SW 1271 (cell line): Measurements from ENCODE around the gene SPDL1.
A peak's percentile ranks its signal among the peaks of the same experiment; 100 is the strongest.

ENCODE experiments used
- DNase-seq, 2 experiments: peaks; one replicate each; lab custom pipeline; 2025; lab: John Stamatoyannopoulos, UW

Gene SPDL1

GRCh38 chr5:169629847-169630548 lies 46.4 kb downstream of the SPDL1 start:
- peak in 1 of 2 experiments; percentile 43 for DNase-seq

GRCh38 chr5:169631360-169631759 lies 47.8 kb downstream of the SPDL1 start:
- DNase-seq: no peak

- no peak for DNase-seq
These were observed 49.4 kb downstream of the SPDL1 start for GRCh38 chr5:169632946-169633345.

- no peak for DNase-seq
These were observed 51.0 kb downstream of the SPDL1 start for GRCh38 chr5:169634606-169635005.

DNA sequence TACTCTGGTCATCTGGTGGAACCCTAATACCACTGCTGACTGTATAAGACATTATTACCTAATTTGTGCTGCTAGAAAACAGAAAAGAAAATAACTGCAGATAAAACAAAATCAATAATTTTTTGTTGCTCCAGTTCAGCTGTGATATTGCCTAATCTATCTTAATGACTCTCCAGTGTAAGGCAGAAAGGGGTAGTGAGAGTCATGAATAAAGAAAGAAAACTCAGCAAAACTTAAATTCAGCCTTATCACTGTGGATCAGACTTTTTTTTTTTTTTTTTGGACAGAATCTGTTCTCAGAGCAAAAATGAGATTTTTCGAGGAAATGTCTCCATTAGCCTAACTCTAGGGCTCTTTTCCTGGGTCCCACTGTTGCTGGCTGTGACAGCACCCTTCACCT lies 52.4 kb downstream of the SPDL1 start:
- DNase-seq: no peak

- no peak for DNase-seq
These were observed 53.0 kb downstream of the SPDL1 start for GRCh38 chr5:169636477-169637084.

DNA sequence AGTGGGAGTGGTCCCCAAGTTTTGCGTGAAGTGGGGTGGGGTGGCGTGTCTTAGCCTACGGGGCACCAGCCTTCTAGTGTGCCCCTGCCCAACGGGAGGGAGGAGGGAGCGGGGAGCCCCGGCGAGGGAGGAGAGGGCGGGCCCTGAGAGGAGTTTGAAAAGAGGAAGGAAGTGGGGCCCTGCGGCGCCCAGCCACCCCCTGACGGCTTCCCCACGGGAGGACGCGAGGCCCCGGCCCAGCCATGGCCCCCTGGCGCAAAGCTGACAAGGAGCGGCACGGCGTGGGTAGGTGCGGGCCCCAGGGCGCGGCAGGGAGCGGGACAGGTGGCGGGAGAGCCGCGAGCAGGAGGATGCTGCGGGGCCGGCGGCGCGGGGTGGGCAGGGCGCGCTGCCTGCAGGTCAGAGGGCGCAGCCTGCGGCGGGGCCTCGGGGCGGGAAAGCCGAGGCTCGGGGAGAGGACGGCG lies 53.5 kb downstream of the SPDL1 start, which contains the start of gene DOCK2:
TSS of gene DOCK2 (plus strand) at position 191 of the 464 bp plus-strand sequence. CDS start at position 243, 52 bp downstream.
- no peak for DNase-seq

- no peak for DNase-seq
These were observed 54.1 kb downstream of the SPDL1 start for GRCh38 chr5:169637549-169638121.

GRCh38 chr5:169641253-169641652 lies 57.7 kb downstream of the SPDL1 start:
- DNase-seq: no peak

DNA sequence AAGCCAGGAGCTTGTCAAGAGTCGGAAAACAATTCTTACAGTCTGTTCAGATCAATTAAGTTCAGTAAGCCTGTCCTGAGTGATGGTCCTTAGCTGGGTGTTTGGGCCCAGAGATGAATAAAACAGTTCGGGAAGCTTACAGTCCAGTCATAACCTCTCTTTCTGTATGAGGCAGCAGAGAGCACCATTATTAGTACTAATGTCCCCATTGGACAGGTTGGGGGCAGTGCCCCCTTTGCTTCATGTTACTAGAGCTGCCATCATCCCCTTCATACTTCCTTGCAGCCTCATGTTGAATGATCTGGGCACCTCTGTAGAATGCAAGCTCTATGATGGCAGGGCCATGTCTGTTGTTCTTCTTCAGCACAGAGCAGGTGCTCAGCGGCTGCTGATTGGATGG lies 63.3 kb downstream of the SPDL1 start:
- no peak for DNase-seq

GRCh38 chr5:169647566-169647965 lies 64.0 kb downstream of the SPDL1 start:
- DNase-seq: no peak

DNA sequence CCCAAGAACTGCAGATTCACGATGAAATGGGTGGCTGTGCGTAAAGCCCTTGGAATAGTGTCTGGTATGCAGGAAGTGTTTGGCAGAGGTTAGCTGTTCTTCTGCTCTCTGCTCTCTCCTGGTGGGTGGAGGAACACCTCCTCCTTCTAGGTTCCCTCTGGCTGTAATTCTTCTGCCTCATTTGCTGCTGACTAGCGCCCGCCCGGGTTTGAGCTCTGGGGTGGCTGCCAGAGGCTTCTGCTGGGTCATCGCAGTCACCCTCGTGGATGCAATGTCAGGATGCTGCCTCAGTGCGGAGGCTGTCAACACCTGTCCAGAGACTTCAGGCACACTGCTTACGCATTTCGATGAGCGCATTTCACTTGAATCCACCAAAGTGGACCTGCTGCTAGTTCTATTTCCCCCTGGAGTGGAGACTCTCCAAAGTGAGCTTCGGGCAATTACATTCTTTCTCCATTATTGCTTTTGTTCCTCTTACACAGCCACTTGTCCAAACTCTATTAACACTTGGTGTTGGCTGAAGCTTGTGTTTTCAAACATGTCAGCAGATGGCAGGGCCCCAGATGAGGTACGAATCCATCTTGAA lies 65.2 kb downstream of the SPDL1 start:
- DNase-seq: no peak

DNA sequence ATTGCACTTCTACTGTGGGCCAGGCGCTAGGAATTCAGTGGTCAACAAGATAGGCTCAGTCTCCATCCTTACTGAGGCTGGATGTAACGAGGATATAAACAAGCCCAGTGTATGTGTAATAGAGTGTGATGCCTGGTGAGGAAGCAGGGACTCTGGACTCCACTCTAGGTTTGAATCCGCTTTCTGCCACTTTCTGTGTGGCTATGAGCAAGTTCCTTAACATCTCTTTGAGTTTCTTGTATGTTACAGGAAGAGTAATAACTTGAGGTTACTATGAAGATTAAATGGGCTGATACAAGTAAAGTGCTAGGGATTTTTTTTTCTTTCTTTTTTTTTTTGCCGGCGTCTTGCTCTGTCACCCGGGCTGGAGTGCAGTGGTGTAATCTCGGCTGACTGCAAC lies 65.9 kb downstream of the SPDL1 start:
- no peak for DNase-seq

DNA sequence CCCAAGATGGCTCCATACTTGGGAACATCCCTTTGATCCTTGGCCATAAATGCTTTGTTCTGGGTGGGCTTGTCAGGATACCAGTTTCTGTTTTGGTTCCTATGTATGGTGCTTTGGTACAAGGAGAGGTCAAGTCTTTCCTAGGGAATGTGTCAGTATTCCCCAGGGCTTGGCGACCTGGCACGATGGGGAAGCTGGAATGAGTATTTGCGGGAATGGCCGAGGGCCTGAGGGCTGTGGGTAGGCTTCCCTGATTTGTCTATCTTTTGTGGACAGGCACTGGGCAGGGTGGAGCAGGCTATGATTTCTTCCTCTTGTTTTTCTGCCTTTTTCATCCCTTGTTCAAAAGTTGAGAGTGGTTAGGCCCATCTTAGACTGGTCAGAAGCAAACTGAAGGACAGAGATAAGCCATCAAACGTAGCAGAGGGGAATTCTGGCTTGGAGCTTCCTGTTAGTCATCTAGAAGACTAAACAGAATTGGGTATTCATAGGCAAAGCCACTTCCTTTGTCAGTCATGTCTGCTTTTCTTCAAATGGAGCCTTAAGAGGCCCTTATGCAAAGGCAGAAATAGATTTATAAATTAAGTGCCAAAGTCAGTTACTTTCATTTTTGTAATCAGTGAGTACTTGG lies 67.2 kb downstream of the SPDL1 start:
- DNase-seq: peak in 1 of 2 experiments; percentile 52

GRCh38 chr5:169651526-169651925 lies 68.0 kb downstream of the SPDL1 start:
- DNase-seq: no peak

- no peak for DNase-seq
These were observed 68.5 kb downstream of the SPDL1 start for GRCh38 chr5:169652057-169652456.

DNA sequence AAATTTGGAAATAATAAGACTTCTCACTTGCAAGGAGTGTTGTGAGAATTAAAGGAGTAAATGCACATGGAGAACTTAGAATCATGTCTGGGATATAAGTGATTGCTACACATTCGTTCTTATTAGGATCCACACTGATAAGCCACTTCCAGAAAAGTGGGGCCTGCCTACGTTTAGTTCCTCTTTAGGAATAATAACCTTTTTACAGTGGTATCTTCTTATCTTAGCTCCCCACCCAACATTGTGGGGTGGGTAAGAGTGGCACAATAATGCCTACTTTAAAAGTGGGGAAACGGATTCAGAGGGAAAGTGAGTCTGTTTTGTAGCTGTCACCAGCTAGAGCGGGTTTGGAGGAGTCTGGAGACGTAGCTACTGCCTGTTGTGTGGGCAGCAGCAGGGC lies 69.5 kb downstream of the SPDL1 start:
- DNase-seq: no peak
